Activated CD4-positive, CD25-positive, alpha-beta regulatory T cell treated with anti-CD3 and anti-CD28 coated beads, Interleukin-2, amount 50 U/mL, for 24 hours (primary cell): Measurements from ENCODE around the gene STON2.

Experiments
- ATAC-seq, 2 donors: fragments of 150-1000 bp; cut with Tn5 transposase; one replicate each; pipeline ENCODE4 v1.10.0; 2021; ENCODE audit warnings: mild to moderate bottlenecking in 1 of 2, moderate library complexity in 1 of 2

STON2 gene

GRCh38 chr14:81301371-81301770 lies 98.8 kb downstream of the STON2 start:
- no peak for ATAC-seq

DNA sequence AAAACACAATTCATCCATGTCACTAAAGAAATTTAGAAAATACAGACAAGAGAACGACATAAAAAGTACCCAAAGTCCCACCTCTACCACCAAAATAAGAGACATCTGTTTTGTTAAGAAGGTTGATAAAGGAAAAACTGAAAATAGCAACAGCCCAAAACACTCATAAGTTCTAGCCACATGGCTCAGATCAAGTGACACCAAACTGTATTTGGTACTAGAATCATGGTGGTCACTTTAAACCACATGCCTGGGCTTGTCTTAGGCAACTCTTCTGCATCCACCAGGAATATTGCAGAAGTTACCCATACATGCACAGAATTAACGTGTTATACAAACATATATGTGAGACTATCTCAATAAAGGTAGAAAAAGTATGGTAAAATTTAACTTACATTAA lies 101.2 kb downstream of the STON2 start:
- no peak for ATAC-seq

DNA sequence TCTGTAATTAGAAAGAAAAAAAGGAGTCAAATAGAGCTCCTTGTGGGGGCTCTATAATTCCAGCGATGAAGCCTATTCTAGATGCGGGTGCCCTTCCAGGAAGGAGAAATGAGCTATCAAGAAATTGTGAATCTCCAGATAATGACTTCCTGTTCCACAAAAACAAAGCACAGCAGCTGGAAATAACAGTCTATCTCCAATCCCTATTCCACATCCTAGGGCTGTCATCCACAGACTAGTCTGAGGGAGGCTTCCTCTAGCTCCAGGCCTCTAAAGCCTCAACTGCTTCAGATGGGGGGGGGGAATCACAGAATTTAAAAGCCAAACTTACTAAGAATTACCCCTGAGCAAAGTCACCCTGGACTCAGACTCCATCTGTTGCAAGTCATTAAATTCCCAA lies 102.0 kb downstream of the STON2 start:
- ATAC-seq: no peak

GRCh38 chr14:81295958-81296923 lies 103.9 kb downstream of the STON2 start:
- ATAC-seq: no peak

- ATAC-seq: no peak
Measured at GRCh38 chr14:81289516-81289915, 110.6 kb downstream of the STON2 start.

- no peak for ATAC-seq
Measured at GRCh38 chr14:81286574-81287370, 113.4 kb downstream of the STON2 start.

DNA sequence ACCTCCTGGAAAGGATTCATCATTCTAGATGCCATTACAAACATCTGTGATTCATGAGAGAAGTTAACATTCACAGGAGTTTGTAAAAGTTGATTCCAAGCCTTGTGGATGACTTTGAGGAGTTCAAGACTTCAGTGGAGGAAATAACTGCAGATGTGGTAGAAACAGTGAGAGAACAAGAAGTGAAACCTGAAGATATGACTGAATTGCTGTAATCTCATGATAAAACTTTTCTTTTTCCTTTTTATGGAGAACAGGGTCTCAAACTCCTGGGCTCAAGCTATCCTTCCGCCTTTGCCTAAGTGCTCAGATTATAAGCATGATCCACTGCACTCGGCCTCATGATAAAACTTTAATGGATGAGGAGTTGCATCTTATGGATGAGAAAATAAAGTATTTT lies 114.9 kb downstream of the STON2 start:
- no peak for ATAC-seq

- no peak for ATAC-seq
Measured at GRCh38 chr14:81281332-81281731, 118.8 kb downstream of the STON2 start.

DNA sequence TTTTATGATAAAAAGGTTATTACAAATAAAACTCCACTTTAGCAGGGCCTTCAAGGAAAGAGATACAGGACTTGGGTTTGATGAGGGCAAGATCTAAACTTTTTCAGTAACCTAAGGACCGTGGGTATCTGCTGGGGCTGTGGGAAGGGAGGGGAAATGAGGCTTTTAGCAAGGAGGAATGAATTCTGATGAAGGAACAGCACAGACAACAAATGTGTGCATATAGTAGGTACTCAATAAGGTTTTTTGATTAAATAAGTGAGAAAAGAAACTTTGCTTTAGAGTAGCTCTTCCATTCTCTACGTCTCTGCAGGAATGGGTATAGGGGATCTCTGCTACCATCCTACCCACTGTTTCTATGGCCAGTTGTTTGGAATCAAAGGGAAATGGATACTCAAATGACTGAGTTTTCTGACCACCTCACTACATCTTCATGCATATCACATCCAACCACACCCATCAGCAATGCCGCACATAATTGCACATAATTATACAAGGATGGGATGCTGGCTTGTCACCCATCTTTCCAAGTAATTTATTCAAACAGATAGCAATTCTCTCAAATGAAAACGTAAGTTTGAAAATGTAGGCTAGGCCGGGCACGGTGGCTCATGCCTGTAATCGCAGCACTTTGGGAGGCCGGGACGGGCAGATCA lies 119.9 kb downstream of the STON2 start:
- ATAC-seq: no peak

- ATAC-seq: no peak
Measured at GRCh38 chr14:81277096-81277495, 123.0 kb downstream of the STON2 start.

DNA sequence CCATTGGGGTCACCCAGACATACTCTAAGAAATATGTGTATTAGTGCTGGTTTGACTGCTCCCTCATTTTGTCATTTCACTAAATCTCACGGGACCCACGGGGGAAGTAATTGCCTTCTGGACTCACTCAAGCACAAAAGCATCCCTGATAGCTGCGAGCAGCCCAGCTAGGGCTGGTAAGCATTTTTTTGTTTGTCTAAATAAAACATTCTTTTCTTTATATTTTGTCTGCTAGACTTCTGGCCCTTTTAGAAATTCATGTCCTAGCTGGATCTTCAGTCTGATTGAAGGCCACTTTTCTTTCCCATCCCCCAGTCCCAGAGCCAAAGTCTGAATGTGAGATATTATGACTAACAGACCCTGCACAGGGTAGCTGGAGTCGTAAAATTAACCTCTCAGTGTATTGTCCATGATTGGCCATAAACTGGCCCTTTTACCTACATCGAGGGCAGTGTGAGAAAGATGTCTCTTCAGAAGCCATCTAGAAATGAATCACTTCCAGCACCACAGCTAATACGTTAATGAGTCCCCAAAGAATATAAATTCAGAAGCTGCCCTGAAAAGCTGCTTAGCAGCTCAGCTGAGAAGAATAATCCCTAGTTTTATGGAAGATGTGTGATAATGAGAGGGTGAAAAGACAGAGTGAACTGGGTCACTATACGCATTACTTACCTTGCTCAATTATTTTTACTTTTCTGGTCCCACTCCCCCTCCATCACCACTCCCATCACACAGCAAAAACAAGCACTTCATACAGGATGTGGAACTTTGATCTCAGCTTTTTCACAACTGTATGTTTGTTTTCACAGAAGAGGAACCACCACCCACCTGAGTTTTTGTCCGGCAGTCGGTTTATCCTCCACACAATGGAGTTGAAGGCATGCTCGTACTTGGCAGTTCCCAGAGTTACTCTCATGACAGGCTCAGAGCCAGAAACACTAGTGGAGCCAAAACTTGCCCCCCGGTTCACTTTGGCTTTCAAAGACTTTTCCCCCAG lies 123.8 kb downstream of the STON2 start:
- no peak for ATAC-seq

DNA sequence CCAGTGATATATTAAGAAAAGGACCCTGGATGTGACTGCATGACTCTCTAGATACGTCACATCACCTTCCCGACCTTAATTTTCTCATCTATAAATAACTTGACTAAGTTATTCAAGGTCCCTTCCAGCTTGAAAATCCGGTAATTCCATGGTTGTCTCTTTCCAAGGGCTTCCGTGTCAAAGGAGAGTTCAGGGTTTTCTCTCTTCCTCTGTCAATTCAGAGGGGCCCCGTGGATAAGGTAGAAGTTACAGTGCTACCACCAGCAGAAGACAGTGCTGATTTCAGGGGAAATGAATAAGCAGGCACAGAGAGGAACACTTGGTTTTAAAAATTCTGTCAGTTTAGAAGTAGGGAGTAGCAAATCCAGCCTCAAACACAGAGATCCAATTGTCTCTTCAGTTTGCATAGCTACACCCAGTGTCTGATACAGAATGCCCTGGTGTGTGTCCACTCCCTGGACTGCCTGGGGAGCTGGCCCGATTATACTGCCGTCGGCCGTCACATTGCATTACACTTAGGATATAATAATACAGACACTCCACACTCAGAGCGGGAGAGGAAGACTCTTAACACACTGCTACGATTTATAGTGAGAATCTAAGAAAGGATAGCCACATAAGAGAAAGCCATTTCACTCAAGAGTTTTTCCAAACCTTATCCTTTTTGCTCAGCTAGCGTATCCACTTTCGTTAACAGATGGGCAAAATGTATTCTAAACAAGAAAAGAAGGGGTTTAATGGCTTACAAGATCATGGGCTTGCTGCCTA lies 124.6 kb downstream of the STON2 start:
- ATAC-seq: no peak

- ATAC-seq: no peak
Measured at GRCh38 chr14:81273961-81274575, 126.1 kb downstream of the STON2 start.

DNA sequence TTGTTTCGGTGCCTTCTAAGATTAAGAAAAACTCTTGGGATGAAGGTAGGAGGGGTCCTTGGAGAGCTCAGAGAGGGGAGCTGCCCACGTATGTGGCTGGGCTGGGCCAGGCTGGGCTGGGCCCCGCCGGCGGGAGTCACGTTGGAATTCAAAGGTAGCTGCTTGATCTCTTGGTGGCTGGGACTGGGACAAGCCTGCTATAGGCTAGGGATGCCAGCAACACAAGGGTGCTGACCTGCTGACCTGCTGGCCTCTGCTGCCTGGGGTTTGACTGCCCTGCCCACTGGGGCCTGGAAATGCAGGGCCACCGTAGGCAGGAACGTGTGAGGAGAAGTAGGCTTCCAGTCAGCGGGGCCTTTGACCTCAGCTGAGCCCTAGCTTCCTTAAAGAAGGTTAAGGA lies 126.6 kb downstream of the STON2 start:
- ATAC-seq: no peak

- ATAC-seq: no peak
Measured at GRCh38 chr14:81272317-81272716, 127.8 kb downstream of the STON2 start.

DNA sequence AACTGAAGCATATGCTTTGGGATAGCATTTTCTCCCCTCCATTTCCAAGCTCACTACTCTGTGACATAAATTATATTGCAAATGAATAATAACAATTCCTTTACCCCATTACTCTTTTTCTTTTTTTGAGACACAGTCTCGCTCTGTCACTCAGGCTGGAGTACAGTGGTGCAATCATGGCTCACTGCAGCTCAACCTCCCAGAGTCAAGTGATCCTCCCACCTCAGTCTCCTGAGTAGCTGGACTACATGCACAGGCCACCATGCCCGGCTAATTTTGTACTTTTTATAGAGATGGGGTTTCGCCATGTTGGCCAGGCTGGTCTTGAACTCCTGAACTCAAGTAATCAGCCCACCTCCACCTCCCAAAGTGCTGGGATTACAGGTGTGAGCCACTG lies 130.1 kb downstream of the STON2 start:
- ATAC-seq: no peak

GRCh38 chr14:81269100-81269978 lies 130.8 kb downstream of the STON2 start:
- ATAC-seq: peak; percentile 56 to 60

DNA sequence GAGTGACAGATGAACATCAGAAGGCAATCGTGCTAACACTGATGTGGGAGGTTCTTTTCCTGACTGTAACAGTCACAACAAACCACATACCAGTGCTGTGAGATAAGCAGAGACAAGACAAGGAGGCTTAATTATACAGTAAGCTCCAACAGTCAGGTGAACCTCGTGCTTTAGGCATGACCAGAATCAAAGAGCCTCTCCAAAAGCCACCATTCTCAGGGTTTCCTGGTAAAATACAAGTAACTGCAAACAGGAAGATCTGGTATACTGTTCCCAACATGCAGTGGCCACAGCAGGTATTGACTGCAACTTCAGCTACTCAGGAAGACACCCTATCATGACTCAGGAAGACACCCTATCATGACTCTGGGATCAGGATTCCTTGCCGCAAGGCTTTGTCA lies 132.1 kb downstream of the STON2 start:
- no peak for ATAC-seq

DNA sequence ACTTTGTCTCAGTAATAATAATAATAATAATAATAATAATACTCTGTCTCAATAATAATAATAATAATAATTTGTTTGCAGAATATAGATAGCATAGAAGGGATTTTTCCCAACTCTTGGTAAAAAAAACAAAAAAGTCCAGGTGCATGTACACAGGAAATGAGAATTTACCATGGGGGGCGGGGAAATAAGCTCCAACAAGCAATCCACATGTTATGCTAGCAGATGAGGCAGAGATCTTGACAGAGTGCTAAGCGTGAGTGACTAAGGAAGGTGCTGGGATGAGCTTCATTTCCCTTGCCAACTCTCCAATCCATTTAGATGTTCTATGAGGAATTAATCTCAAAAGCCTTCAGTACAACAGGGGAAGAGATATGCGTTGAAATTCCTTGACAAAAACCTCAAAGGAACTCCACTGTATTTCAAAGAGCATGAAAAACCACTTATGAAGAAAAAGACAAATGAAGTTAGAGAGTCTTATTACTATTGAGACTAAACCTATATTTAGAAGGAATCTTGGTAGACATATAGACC lies 134.4 kb downstream of the STON2 start:
- ATAC-seq: no peak
